GM19240 (cell line): ENCODE data around the gene STUM.
"Not testable (repeated sequence)": the region's sequence is repeated elsewhere in the genome, so short reads cannot be mapped to it uniquely, and the experiment has no call there.

ENCODE experiments used
- DNase-seq: peaks from one replicate; pipeline ENCODE4 v3.0.0; 2011; ENCODE audit warnings: low spot score; ENCODE audit not compliant: insufficient read length

Gene STUM, protein sequence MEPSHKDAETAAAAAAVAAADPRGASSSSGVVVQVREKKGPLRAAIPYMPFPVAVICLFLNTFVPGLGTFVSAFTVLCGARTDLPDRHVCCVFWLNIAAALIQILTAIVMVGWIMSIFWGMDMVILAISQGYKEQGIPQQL

DNA sequence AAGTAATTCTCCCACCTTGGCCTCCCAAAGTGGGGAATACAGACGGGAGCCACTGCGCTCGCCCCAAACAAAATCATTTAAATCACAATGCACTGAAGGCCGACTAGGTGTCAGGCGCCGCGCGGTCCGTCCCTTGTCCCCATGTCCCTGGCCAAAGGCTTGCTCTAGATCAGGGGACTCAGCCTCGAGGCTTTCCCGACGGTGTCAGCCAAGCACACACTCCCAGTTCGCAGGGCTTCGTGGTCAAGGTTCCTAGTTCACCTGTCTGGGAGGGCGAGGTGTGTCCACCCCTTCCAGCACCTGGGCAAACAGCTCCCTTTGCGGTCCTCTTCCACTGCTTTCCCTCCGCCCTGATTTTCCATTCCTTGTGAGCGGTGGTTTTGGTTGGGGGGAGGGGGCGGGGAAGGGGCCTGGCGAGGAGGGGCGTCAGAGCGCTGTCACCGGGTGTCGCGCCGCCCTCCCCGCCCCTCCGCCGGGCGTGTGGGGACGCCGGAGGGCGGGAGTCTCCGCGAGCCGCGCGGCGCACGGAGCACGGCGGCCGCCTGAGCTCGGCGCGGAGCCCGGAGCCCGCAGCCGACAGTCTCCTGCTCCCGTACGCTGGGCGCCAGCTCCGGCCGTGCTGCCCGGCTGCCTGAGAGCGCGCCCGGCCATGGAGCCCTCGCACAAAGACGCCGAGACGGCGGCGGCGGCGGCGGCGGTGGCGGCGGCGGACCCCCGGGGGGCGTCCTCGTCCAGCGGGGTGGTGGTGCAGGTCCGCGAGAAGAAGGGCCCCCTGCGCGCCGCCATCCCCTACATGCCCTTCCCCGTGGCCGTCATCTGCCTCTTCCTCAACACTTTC is at the start of gene STUM:
STUM (plus strand) TSS at position 509 of the 838 bp plus-strand sequence; CDS start at position 650, 141 bp downstream.
- no peak for DNase-seq

DNA sequence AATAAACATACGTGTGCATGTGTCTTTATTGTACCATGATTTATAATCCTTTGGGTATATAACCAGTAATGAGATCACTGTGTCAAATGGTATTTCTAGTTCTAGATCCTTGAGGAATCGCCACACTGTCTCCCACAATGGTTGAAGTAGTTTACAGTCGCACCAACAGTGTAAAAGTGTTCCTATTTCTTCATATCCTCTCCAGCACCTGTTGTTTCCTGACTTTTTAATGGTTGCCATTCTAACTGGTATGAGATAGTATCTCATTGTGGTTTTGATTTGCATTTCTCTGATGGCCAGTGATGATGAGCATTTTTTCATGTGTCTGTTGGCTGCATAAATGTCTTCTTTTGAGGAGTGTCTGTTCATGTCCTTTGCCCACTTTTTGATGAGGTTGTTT is 48.9 kb upstream of the STUM start:
- DNase-seq = not testable (repeated sequence)

DNA sequence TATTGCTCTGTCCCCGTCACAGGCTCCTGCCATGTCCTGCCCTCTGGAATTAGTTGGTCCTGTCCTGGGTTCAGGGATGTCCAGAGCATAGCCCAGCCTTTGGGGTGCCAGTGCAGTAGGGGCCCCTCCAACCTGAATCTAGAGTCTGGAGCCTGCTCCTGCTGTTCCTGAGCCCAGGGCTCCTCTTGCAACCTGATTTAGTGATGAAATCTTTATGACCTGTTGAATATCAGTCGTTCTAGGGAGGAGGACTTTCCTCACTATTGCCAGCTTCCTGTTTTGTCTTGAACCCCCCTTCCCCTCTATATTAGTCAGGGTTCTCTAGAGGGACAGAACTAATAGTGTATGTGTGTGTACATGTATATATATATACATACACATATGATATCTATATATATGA is 42.5 kb upstream of the STUM start:
- DNase-seq = no peak

DNA sequence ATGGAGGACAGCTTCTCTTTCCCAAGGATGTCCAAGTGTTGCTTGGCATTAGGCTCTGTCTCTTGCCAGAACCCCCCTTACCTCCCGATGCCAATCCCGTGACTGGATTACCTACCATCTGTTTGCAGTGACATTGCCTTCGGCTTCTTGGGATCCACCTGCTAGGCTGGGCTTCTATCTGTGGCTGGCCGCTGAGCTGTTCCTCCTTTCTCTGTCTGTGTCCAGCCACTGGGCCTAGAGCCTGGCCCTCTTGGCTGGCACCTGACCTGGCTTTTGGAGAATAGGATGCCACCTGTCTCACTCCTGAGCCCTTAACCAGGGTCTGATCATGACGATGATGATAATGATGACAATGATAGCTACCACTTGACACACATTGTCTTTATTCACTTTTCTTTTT is 41.6 kb upstream of the STUM start:
- no peak for DNase-seq

DNA sequence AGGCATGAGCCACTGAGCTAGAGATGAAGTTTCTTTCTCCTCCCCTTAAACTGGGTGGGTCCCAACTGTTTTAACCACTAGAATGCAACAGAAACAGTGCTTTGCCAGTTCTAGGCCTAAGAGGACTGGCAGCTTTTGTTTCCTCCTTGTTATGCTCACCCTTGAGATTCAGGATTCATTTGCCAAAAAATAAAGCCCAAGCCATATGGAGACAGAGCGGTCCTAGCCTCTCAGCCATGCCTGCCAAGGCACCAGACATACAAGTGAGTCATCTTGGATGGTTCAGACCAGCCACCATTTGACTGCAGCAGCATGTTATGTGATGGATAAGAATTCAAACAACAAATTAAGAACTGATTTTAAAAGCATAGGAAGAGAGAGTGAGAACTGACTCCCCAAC is 38.1 kb upstream of the STUM start:
- no peak for DNase-seq

DNA sequence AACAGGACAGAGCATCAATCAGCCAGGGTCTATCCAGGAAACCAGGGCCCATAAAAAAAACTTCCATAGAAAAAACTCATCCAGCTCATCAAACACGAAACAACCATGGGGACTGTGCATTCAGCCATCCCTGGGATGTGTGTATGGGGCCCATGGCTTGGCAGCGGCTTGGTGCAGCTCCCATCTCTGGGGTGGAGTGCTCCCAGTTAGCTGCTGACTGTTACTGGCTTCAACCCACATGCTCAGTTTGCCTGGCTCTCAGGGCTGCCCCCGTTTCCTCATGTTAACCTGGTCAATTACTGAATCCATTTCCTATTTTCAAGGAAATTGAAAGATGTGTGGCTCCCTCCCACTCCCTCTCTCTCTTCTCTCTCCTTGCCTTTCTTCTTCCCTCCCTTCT is 37.3 kb upstream of the STUM start:
- no peak for DNase-seq

DNA sequence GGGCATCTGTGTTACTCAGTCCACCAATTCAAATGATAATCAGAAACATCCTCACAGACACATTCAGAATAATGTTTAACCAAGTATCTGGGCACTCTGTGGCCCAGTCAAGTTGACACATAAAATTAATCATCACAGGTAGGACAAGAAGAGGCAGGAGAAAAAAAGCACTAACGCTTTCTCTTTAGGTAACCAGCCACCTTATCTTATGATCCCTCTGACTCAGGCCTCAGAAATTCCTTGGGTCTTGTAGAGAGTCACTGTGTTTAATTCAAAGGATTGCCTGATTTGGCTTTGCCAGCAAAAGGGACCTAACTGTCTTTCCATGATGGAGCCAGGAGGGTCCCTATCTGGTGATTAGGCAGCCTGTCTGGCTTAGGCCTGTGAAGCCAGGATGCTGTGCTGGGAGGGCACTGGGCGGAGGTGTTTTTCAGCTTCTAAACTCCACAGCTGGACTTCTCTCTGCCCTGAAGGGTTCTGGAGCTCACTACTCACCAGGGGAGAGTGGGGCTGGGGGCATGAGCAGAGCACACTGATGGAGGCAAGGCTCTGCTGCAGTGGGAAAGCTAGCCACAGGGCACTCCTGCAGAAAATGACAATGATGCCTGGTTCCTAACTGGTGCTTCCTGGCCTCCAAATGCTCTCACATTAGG is 36.4 kb upstream of the STUM start:
- DNase-seq = no peak

DNA sequence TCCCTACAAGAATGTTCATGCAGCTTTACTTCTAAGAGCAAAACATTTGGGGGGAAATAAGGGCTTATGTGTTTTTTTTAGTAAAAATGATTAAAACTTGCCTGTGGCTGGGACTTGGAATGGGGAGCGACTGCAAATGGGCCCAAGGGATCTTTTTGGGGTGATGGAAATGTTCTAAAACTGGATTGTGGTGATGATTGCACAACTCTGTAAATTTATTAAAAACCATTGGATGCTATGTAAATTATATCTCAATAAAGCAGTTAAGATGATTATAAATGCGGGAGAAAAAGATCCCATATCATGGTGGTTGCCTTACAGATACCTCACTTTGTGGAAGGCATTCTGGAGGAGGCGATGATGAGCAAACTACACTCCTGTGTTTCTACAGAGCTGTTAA is 30.2 kb upstream of the STUM start:
- no peak for DNase-seq

DNA sequence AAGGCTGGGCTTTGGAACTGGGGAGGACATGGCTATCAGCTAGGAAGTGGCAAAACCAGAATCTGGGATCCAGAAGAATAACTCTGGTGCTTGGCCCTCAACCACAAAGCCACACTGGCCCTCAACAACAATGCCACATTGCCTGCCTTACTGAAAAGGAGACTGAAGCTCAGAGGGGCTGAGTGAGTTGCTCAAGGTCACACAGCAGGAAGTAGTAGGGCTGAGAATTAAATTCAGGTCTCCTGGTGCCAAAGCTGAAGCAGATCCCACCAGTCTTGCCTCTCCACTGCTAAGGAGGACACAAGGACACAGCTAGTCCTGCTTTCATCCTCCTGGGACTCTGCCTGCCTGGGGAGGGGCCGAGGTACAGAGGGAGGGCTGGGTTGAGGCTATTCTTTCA is 29.4 kb upstream of the STUM start:
- no peak for DNase-seq

DNA sequence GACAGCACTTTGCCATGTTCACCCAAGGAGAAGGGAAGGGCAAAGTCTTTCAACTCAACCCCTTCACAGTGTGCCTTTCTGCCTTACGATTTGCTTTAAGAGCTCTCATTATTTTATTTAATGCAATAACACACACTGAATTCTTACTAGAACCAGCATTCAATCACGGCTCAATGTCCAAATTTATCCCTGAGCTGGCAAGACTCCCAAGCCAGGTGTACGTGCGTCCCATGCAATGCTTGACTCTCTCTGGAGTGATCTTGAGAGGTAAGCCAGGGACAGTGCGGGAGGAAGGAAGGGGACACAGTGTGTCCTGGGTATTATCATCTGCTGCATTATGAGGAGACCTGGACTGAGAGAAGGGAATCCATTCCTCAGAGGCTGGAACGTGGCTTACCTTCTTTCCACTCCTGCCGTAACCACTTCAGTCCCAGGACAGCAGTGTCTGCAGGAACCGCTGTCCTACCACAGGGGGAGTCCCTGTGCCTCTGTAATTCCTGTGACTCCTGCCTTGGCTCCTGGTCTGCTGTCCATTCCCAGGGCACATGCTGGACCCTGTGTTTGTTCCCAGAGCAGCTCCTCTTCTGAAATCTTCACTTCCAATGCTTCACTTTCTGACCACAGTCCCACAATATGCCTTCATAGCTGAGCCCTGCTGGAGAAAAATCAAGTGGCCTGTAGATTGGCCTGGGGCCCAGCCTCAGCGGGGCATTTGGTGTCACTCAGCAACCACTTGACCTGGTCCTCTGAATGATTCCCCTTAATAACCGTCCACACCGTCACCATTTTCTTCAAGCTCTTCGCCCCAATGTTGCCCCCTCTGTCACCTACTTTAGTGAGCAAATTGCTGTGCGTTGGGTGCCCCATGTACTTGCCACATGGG is 28.6 kb upstream of the STUM start:
- no peak for DNase-seq

DNA sequence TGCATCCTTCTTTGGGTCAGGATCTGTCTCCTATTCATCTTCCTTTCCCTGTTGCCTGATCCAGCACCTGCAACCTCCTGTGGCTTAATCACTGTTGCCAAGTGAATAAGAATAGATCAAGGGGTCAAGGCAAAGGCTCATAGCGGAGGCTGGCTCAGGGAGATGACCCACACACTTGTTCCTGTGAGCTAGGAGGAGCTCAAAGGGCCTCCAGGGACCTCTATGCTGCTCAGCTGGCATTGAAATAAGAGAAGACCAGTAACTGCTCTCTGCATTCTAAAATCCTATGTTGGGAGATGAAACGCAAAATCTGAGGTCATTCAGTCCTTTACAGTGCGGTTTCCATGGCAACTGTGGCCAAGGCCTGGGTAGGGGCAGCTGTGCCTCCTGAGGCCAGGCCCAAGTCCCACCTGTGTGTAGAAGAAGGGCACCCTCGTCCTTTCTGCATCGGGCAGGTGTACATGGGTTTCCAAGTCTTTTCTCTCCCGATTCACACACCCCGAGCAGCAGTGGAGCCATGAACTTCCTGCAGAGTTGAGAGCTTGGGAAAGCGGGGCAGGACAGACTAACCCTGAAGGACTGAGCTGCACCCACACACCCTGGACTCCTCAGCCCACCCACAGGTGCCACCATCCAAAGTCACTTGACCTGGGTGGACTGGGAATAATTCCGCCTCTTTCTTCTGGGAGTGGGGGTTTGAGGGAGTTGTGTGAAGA is 27.8 kb upstream of the STUM start:
- DNase-seq = no peak

DNA sequence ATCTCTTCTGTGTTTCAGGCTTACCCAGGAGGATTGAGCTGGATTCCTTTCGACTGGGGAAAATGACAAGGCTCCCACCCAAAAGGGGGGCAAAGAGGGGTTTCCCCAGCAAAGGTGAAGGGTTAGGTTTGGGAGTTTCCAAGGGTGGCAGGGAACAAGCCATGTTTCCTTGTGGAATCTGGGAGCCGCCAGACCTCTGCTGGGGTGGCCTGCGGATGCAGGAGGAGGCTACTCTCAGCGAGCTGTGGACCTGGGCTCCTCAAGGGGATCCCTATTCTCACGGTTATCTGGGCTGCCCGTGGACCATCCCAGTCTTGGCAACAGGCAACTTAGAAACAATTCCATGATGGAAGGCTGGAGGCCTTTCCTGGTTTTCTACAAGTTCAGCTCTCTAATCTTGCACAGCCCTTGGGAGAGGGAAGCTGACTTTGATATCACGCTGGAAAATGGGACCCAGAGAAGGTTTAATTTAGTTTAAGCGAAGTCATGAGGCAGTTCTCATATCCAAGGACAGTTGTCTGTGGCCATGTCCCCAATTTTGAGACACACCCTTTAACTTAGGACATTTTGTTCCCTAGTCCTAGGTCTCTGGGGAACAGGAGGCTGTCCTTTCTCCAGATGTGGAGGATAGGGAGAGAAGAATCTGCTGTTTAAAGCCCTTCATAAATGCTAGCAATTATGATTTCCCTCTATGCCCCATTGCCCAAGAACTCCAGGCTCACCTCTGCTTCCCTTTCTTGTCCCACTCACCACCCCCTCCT is 24.7 kb upstream of the STUM start:
- no peak for DNase-seq

DNA sequence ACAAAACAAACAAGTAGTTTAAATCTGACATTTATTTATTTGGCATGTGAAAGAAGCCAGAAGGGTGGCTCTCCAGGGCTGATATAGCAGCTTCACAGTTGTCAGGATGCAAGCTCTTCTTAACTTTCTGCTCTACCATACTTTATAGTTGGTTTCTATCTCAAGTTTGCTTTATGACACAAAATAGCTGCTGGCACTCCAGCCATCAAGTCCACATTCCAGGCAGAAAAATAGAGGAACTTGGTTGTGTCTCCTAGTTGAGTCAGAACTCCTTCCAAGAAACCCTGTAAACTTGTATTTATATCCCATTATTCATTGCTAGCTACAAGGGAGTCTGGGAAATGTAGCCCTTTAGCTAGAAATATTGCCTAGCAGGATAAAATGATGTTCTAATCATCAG is 24.0 kb upstream of the STUM start:
- DNase-seq = no peak

DNA sequence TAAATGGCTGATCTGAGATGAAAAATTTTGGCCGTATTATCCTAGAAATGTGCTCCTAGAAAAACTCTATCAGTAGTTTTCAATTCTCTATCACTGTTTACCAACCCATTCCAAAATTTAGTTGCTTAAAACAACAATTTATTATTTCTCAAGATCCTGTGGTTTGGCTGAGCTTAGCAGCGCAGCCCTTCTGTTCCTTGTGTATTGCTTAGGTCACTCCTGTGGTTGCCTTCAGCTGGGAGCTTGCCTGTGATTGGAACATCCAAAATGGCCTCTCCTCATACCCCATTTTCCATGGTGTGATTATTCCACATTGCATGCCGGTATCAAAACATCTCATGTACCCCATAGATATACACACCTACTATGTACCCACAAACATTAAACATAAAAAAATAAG is 22.8 kb upstream of the STUM start:
- DNase-seq = no peak

DNA sequence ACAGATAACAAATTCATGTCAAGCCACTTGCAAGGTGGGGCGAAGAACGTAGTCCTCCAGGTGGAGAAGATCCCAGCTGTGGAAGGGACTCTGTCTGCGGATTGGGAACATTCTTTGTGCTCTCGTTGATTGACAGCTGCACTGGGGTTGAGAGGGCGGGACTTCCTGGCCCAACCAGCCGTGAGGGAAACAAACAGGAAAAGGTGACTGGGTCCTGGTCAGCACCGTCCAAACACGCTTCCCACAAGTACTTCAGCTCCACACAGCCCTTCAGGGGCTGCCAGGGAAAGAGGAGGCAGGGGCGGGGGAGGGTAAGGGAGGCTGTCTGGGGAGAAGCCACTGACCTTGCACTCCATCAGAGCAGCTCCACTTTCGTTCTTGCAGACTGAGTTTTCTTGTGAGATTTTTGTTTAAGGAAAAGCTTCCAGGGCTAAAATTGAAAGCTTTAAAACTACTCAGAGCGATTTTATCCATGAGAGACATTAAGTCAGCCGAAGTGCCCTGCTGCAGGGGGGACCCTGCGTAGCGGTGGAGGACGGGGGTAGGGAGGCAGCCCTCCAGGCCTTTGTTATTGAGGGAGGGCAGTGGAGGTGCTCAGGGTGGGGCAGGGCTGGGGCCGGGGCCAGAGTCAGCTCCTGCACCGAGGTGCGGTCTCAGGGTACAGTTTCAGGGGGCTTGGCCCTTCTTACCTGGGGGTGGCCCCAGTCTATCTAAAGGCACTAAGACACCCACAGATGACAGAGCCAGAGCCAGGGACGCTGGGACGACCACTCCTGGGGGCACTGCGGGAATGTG is 21.6 kb upstream of the STUM start:
- no peak for DNase-seq

DNA sequence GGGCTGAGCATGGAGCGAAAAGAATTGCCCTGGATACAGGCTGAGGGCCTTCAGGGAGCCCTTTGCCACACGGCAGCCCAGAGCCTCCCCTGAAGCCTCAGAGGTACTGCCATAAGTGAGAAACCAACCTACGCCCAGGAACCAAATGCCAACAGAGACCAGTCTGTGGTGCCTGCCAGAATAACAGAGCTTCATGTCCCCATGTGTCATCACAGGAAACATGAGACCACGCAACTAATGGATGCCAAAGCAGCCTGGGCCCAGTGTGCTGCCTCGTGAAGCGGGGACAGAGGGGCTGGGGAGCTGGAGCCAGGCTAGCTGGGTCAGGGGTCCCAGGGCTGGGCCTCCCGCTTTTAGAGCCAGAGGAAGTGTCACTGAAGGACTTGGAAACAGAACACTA is 18.7 kb upstream of the STUM start:
- no peak for DNase-seq

DNA sequence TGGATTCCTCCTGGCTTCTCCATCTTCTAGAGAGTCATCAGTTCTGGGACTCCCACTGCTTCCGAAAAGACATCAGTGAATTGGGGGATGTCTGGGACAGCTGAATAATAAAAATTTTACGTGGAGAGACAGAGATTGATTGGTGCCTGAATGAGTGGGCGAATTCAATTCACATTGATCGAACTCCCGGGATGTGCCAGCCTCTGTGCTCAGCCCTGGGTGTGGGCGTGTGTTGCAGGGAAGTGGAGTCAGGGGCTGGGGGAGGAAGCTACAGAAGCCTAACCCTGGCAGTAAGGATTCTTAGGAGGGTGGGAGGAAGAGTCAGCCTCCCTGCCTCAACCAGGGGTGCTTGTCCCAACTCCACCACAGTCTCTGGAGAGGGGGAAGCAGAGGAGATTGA is 18.0 kb upstream of the STUM start:
- no peak for DNase-seq

DNA sequence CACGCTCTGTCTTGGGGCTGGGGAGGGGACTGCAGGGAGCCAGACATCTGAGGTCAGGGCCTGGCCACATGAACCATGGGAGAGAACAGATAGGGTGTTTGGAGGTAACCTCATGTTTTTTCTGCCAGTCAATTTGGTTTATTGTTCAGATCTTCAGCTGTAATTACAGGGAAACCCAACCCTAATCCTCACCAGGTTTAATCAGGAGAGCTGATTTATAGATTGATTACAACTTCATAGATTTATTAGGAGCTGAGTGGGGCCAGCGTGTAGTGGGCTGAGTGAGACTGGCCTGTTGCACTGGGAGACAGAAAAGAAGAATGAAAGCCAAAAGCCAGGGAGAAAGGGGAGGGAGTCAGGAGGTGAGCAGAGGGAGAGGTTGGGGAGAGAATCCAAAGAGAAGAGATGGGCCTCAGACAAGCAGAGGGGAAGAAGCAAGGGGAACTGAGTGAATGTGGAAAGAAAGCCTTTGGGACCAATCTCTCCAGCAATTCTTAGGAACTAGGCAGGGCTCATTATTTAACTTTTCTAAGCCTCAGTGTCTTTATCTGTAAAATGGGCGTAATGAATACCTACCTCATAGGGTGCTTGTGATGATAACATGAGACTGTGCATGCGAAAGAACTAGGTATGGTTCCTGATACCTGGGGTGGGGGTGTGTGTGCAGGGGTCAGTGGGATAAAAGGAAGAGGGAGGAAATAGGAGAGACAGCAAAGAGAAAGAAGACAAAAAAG is 17.0 kb upstream of the STUM start:
- no peak for DNase-seq

DNA sequence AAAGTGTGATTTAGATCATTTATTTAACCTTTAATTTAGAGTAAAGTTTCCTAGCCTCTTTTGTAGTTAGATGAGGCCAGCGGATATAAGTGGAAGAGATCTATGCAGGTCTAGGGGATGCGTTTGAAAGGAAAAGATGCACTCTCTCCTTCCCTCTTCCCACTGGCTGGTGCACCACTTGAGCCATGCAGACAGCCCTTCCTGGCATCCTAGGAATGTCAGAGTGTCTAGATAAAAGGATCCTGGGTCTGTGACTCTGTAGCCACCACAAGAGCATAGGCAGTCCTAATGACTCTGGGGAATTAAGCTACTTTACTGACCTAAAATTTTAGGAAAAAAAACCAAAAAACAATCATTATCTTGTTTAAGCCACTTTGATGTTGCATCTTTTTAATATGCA is 16.0 kb upstream of the STUM start:
- DNase-seq = no peak
